Liver (tissue), 3 donors: ENCODE results near the gene MALAT1.
"Not testable (repeated sequence)": the region's sequence is repeated elsewhere in the genome, so short reads cannot be mapped to it uniquely, and the experiment has no call there.

ENCODE experiments used
- CTCF ChIP-seq: fragments of 150-350 bp; IDR thresholded peaks from 2 replicates; pipeline ENCODE4 v1.5.1; 2017; ENCODE audit warnings: improper control_type of control experiment, low read depth, low read length; ENCODE audit not compliant: missing input control
- GABPA ChIP-seq, 2 donors: IDR thresholded peaks in 1 of 2; conservative IDR thresholded peaks in 1 of 2; 2 replicates each; pipeline ENCODE4 v1.6.1; 2016; ENCODE audit warnings: antibody characterized with exemption in 2 of 2, mild to moderate bottlenecking in 1 of 2, moderate library complexity in 1 of 2
- MAX ChIP-seq: IDR thresholded peaks from 2 replicates; pipeline ENCODE4 v1.6.1; 2016; ENCODE audit warnings: antibody characterized with exemption
- RAD21 ChIP-seq, 2 donors: IDR thresholded peaks; 2 replicates each; pipeline ENCODE4 v1.6.1; 2016; ENCODE audit warnings: antibody characterized with exemption in 2 of 2, mild to moderate bottlenecking in 2 of 2
- REST ChIP-seq: IDR thresholded peaks from 2 replicates; pipeline ENCODE4 v1.6.1; 2016; ENCODE audit warnings: antibody characterized with exemption, mild to moderate bottlenecking
- TAF1 ChIP-seq: conservative IDR thresholded peaks from 2 replicates; pipeline ENCODE4 v1.6.1; 2016; ENCODE audit warnings: antibody characterized with exemption, mild to moderate bottlenecking
- donor health status: healthy.
- donor health status: healthy.

GRCh38 chr11:65467306-65467705, 31.5 kb upstream of the MALAT1 start:
- not testable (repeated sequence) for TF ChIP-seq CTCF; MAX; RAD21 (IDR thresholded peaks at IDR 0.05); TAF1; REST; GABPA (IDR thresholded peaks at IDR 0.05 in 1 of 2, conservative IDR thresholded peaks at IDR 0.05 in 1 of 2)
